Ovary (tissue), 3 donors: ENCODE data around the gene LHX3.

Experiments
- POLR2A ChIP-seq: fragments of 450-650 bp; IDR thresholded peaks from one replicate; pipeline ENCODE4 v1.6.1; 2017; ENCODE audit warnings: antibody characterized with exemption, mild to moderate bottlenecking, moderate library complexity
- TF ChIP-seq, protein P1 (sequence below), 3 donors: fragments of 450-650 bp in 2 of 3; fragments of 200-600 bp in 1 of 3; IDR thresholded peaks; one replicate each; pipeline versions ENCODE4 v1.5.1 to v1.8.0; 2016 to 2022; ENCODE audit warnings: antibody characterized with exemption in 3 of 3, mild to moderate bottlenecking in 1 of 3
- donor health status: DM: no; HTN: no; CAD: no.

DNA sequence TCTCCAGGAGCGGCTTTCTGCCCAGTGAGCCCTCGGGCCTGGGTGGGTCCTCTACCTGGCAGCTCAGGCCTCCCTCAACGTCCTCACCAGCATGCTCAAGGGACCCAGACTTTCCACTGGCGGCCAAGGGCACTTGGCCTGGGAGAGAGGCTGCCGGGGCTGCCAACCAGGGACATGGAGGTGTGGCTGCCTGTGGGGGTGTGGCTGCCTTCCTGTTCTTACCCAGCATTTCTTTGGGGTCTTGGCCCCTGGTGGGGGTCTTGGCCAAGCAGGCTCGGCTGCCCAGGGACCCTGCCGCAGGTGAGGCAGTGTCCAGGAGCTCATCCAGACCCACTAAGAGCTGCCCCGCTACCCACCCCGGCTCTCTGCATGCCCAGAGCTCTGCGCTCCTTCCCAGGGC is 47.9 kb upstream of the LHX3 start:
- TF ChIP-seq, protein P1, sequence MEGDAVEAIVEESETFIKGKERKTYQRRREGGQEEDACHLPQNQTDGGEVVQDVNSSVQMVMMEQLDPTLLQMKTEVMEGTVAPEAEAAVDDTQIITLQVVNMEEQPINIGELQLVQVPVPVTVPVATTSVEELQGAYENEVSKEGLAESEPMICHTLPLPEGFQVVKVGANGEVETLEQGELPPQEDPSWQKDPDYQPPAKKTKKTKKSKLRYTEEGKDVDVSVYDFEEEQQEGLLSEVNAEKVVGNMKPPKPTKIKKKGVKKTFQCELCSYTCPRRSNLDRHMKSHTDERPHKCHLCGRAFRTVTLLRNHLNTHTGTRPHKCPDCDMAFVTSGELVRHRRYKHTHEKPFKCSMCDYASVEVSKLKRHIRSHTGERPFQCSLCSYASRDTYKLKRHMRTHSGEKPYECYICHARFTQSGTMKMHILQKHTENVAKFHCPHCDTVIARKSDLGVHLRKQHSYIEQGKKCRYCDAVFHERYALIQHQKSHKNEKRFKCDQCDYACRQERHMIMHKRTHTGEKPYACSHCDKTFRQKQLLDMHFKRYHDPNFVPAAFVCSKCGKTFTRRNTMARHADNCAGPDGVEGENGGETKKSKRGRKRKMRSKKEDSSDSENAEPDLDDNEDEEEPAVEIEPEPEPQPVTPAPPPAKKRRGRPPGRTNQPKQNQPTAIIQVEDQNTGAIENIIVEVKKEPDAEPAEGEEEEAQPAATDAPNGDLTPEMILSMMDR (IDR thresholded peaks at IDR 0.05): no peak
- no peak for TF ChIP-seq POLR2A
